Pancreas (tissue), 10 donors: ENCODE results near the gene PHTF2. TPM values are rescaled to one million over a fixed set of nuclear protein-coding genes. Genes with fewer than 3 reads are reported as not detected.
A peak's percentile ranks its signal among the peaks of the same experiment; 100 is the strongest.

Source experiments
- ATAC-seq, 4 donors: fragments of 200-7000 bp; cut with Tn5 transposase; one replicate each; pipeline versions ENCODE4 v1.8.0 to v1.9.1; 2020; ENCODE audit warnings: mild to moderate bottlenecking in 4 of 4, moderate library complexity in 4 of 4
- DNase-seq, 6 donors: peaks; one replicate each; pipeline ENCODE4 v3.0.0-alpha.2; 2020
- FAIRE-seq: peaks from 2 replicates; lab custom pipeline; 2012; peaks lifted over from hg19 to GRCh38; lab: Jason Lieb, UNC
- H3K27ac ChIP-seq, 4 donors: fragments of 200-600 bp; sonication (generic); 1 replicate in 3 of 4; 2 replicates in 1 of 4; pipeline versions ENCODE4 v1.5.0 to v1.8.0; 2020
- H3K27me3 ChIP-seq, 4 donors: fragments of 200-600 bp; one replicate each; pipeline ENCODE4 v1.8.0; 2021
- H3K36me3 ChIP-seq, 3 donors: fragments of 200-600 bp; sonication (generic) in 1 of 3; one replicate each; pipeline versions ENCODE4 v1.5.0 to v1.8.0; 2020 to 2021
- H3K4me1 ChIP-seq, 3 donors: fragments of 200-600 bp; one replicate each; pipeline ENCODE4 v1.8.0; 2021
- H3K4me3 ChIP-seq, 4 donors: fragments of 200-600 bp; sonication (generic) in 2 of 4; one replicate each; pipeline versions ENCODE4 v1.5.0 to v1.8.0; 2020 to 2021
- H3K9me3 ChIP-seq, 4 donors: fragments of 200-600 bp; one replicate each; pipeline ENCODE4 v1.8.0; 2021
- WGBS, 2 donors: extraction: QIAGEN DNeasy Blood & Tissue Kit; methylation state at CpG; one replicate each; pipeline ENCODE4 v1.1.7; 2013; 5-methylcytosine and 5-hydroxymethylcytosine counted together
- intact Hi-C, 3 donors: fragments of 100-400 bp; cut with DNase I; formaldehyde crosslinking; loops; one replicate each; pipeline versions ENCODE4 v1.11.1 to v1.14.2; 2022
- polyA plus RNA-seq, 2 donors: library from polyadenylated mRNA; stranded (reverse); fragments of 200-250 nt; gene quantifications; one replicate each; pipeline ENCODE4 v1.2.3, GENCODE V29; 2013
- total RNA-seq, 6 donors: library from RNA; stranded (reverse); fragmentation: NEBNext Ultra II Directional in 4 of 6; extraction: Animal tissue kit (Norgen Biotek cat#: 25700) in 4 of 6; gene quantifications; one replicate each; pipeline versions ENCODE4 v1.2.1 to v1.2.4, GENCODE V29; 2021 to 2023
- TF ChIP-seq, protein P1 (sequence below), 4 donors: fragments of 200-600 bp; sonication (generic) in 3 of 4; IDR thresholded peaks; one replicate each; pipeline versions ENCODE4 v1.5.0 to v1.8.0; 2021; ENCODE audit warnings: antibody characterized with exemption in 4 of 4
- donor health status: healthy with polysubstance abuse.
- donor health status: DM: no; HTN: no; CAD: no; lungs with moderate emphysema.
- donor health status: DM: no; HTN: no; CAD: no.
- donor health status: control.
- donor health status: control.
- donor health status: Bipolar disorder and iron deficiency.
- donor health status: DM: yes; HTN: yes; CAD: no.
- donor health status: DM: no; HTN: no; CAD: no.
- donor health status: DM: no; HTN: no; CAD: no.
- donor health status: DM: yes; HTN: yes; CAD: no.

Gene PHTF2
- total and polyA plus RNA-seq, 8 donors: 3.3 to 8.8 (median 5.1) TPM

DNA sequence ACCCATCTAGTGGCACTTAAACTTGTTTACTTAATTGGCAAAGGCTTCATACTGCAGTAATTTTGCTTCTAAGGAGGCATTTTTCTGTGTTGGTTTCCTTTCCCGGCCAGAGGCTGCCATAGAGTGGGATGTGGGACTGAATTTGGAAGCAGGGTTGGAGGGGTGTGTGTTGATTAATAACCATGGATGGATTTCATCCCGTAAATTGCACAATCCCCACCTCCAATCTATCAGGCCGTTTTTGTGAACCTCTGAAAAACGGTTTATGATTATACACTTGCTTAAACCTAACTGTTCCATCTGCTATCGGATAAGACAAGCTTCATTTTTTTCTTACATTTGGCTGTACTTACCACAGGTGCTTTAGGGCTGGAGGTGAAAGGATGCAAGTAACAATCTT lies 1.6 kb upstream of the PHTF2 start:
- H3K9me3 ChIP-seq: no peaks in the 10 kb centered on the region
- no peaks in the 10 kb centered on the region for H3K36me3 ChIP-seq
- peaks cover 0 to 22% (median 20%) of the 10 kb centered on the region in 3 donors for H3K4me1 ChIP-seq
- no peak for FAIRE-seq
- peak overlapping the region; percentile 57 to 79 (median 69) for H3K4me3 ChIP-seq
- 11 to 17% methylated on average over 5 of the region's 5 CpGs for WGBS, 2 donors
- intact Hi-C loops: no loop called here
- ATAC-seq: no peak
- no peak overlapping the region for H3K27ac ChIP-seq
- DNase-seq: no peak
- H3K27me3 ChIP-seq: no peaks in the 10 kb centered on the region
- TF ChIP-seq, protein P1, sequence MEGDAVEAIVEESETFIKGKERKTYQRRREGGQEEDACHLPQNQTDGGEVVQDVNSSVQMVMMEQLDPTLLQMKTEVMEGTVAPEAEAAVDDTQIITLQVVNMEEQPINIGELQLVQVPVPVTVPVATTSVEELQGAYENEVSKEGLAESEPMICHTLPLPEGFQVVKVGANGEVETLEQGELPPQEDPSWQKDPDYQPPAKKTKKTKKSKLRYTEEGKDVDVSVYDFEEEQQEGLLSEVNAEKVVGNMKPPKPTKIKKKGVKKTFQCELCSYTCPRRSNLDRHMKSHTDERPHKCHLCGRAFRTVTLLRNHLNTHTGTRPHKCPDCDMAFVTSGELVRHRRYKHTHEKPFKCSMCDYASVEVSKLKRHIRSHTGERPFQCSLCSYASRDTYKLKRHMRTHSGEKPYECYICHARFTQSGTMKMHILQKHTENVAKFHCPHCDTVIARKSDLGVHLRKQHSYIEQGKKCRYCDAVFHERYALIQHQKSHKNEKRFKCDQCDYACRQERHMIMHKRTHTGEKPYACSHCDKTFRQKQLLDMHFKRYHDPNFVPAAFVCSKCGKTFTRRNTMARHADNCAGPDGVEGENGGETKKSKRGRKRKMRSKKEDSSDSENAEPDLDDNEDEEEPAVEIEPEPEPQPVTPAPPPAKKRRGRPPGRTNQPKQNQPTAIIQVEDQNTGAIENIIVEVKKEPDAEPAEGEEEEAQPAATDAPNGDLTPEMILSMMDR (IDR thresholded peaks at IDR 0.05): no peak

DNA sequence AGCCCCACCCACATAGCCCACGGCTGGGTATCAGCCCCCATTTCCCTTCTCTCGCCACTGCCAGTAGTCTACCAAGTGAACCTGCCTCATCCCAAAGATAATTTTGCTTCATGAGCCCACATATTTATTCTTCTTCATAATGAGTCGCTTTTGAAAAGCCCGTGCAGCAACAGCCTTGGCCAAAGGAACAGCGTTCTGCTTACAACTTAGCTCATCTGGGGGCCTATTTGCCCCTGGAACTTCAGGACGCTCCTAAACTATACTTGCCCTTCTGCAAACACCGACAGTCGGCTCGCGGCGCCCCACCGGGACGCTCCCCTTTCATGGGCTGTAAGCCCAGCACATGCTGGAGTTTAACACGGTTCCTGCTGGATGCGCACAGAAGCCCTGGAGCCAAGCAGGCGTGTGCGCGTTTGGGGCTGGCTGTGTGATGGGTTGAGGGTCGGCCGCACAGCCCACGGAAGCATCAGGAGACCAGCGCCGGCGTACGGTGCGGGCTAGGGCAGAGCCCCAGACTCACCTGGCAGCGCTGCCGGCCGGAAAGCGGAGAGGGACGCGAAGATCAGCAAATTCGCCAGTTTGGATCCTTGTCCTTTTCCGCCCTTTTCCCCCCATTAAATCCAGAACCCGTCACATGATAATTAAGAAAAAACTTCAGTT lies 709 bp upstream of the PHTF2 start:
- no peaks in the 10 kb centered on the region for H3K27me3 ChIP-seq
- peak overlapping the region; percentile 34 to 81 (median 60) for H3K27ac ChIP-seq
- H3K9me3 ChIP-seq: no peaks in the 10 kb centered on the region
- DNase-seq (peak in 1 of 6 donors; percentile 64), ATAC-seq (peak; percentile 12 to 31 (median 22)), FAIRE-seq (no peak)
- H3K36me3 ChIP-seq: no peaks in the 10 kb centered on the region
- H3K4me3 ChIP-seq: peak overlapping the region; percentile 57 to 79 (median 69)
- TF ChIP-seq, protein P1 (IDR thresholded peaks at IDR 0.05): no peak
- WGBS, 2 donors: 0% methylated on average over 35 of the region's 35 CpGs
- H3K4me1 ChIP-seq: peaks cover 0 to 17% (median 17%) of the 10 kb centered on the region in 3 donors
- intact Hi-C loops: no loop called here

DNA sequence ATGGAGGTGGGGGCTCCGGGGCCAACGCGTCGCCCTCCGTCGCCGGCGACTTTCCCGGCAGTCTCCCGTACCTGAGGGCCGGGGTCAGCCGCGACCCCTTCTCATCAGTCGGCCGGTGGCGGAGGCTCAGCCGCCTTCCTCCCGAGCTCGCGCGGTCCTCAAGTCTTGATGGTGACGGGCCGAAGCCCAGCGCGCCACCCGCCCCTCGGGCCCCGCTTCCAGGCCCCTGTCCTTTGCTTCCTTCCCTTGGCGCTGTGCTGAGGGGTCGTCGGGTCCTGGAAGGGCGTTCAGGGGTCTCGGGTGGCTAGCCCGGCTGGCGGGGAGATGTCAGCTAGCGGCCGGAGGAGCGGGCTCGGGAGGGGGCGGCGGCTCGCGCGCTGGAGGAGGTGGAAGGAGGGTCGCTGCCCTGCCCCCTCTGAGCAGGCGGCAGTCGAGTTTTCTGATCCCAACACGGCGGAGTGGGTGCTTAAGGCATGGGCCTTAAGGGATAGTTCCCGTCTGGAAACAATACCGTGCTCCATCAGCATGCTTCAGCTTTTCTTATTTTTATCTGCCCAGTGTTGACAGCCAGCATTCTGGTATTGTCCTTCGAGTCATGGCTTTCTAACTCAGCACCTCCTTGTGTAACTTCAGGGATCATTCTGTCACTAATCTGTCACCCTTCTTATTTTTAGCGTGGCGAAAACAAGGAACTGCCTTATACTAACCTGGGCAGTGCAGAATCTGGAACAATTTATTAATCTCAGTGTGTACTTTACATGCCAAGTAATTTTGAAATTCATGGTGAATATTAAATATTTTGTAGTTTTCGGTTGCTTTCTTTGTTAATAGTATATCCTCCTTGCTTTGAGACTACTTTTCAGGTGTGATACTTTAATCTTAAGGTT lies 748 bp downstream of the PHTF2 start:
- DNase-seq (peak; percentile 17 to 81 (median 49)), FAIRE-seq (no peak), ATAC-seq (peak; percentile 5 to 14 (median 9))
- Histone ChIP-seq H3K9me3 (no peaks in the 10 kb centered on the region), H3K4me1 (peaks cover 0 to 17% (median 17%) of the 10 kb centered on the region in 3 donors), H3K4me3 (peak overlapping the region; percentile 51 to 83 (median 72)), H3K27ac (peak overlapping the region; percentile 70 to 87 (median 78)), H3K27me3 (no peaks in the 10 kb centered on the region), H3K36me3 (no peaks in the 10 kb centered on the region)
- intact Hi-C loops: no loop called here
- 1% methylated on average over 54 to 55 of the region's 55 CpGs for WGBS, 2 donors
- TF ChIP-seq, protein P1 (IDR thresholded peaks at IDR 0.05): peak in 1 of 4 donors; percentile 3

DNA sequence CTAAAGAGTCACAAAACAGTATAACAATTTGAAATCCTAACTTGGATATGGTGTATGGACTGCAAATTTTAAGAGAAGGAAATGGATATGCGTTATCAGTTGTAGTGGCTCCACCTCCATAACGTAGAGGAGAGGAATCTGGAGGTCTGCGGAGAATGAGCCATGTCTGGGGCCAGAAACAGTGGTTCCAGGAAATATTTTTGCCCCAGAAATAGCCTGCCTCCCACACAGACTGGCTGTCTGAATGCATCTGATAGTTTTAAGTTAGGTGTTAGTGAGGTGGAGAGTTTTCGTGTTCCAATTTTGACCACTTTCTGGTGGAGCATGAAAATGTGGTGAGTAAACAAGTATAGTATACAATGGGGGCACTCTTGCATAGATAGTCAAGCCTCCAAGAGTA lies 1.6 kb downstream of the PHTF2 start:
- no peak for ATAC-seq
- no peak for FAIRE-seq
- WGBS, 2 donors: 43 to 46% methylated on average over 4 of the region's 4 CpGs
- no peak for DNase-seq
- Histone ChIP-seq H3K9me3 (no peaks in the 10 kb centered on the region), H3K4me1 (peaks cover 0 to 17% (median 17%) of the 10 kb centered on the region in 3 donors), H3K36me3 (no peaks in the 10 kb centered on the region), H3K4me3 (peak overlapping the region in 2 of 4 donors; percentile 69 to 83), H3K27me3 (no peaks in the 10 kb centered on the region), H3K27ac (peak overlapping the region in 1 of 4 donors; percentile 86)
- TF ChIP-seq, protein P1 (IDR thresholded peaks at IDR 0.05): no peak
- intact Hi-C loops: no loop called here
